Parathyroid adenoma (tissue), 2 donors: ENCODE data around the gene NLRC4.

Experiments
- H2AFZ ChIP-seq: fragments of 300-600 bp; sonication (generic); one replicate; pipeline ENCODE4 v1.7.0; 2017; ENCODE audit warnings: antibody characterized with exemption, mild to moderate bottlenecking
- H3K27ac ChIP-seq: fragments of 300-600 bp; sonication (generic); one replicate; pipeline ENCODE4 v1.7.0; 2017
- H3K27me3 ChIP-seq: fragments of 300-600 bp; sonication (generic); one replicate; pipeline ENCODE4 v1.7.0; 2017; ENCODE audit warnings: low read length; ENCODE audit not compliant: control insufficient read depth, insufficient read depth
- H3K36me3 ChIP-seq: fragments of 300-600 bp; sonication (generic); one replicate; pipeline ENCODE4 v1.7.0; 2017; ENCODE audit warnings: low read length; ENCODE audit not compliant: control insufficient read depth, insufficient read depth
- H3K4me1 ChIP-seq: fragments of 300-600 bp; sonication (generic); one replicate; pipeline ENCODE4 v1.7.0; 2017; ENCODE audit warnings: control low read depth
- H3K4me2 ChIP-seq: fragments of 300-600 bp; sonication (generic); one replicate; pipeline ENCODE4 v1.7.0; 2017; ENCODE audit warnings: low read length
- H3K4me3 ChIP-seq: fragments of 300-600 bp; sonication (generic); one replicate; pipeline ENCODE4 v1.7.0; 2017; ENCODE audit warnings: low read depth, low read length
- H3K79me2 ChIP-seq: fragments of 300-600 bp; sonication (generic); one replicate; pipeline ENCODE4 v1.7.0; 2017; ENCODE audit warnings: control low read depth
- H3K9ac ChIP-seq: fragments of 300-600 bp; sonication (generic); one replicate; pipeline ENCODE4 v1.7.0; 2017; ENCODE audit warnings: mild to moderate bottlenecking
- H3K9me3 ChIP-seq: fragments of 300-600 bp; sonication (generic); one replicate; pipeline ENCODE4 v1.7.0; 2017; ENCODE audit warnings: low read length; ENCODE audit not compliant: control insufficient read depth
- CTCF ChIP-seq: fragments of 300-600 bp; sonication (generic); IDR thresholded peaks from one replicate; pipeline ENCODE4 v1.7.0; 2017; ENCODE audit warnings: antibody characterized with exemption, mild to moderate bottlenecking
- donor health status: primary hyperparathyroidism.

Gene NLRC4

GRCh38 chr2:32200814-32201213, 63.9 kb downstream of the NLRC4 start:
- Histone ChIP-seq H3K36me3 (no peaks in the 10 kb centered on the region), H3K4me2 (no peak overlapping the region), H3K4me1 (no peaks in the 10 kb centered on the region), H3K4me3 (no peak overlapping the region), H3K27me3 (no peaks in the 10 kb centered on the region), H3K79me2 (no peaks in the 10 kb centered on the region), H3K9ac (no peak overlapping the region), H3K9me3 (no peaks in the 10 kb centered on the region), H3K27ac (no peak overlapping the region), H2AFZ (no peak overlapping the region)
- no peak for TF ChIP-seq CTCF

- no peak overlapping the region for H3K4me3 ChIP-seq
- H3K9me3 ChIP-seq: no peaks in the 10 kb centered on the region
- H2AFZ ChIP-seq: no peak overlapping the region
- no peaks in the 10 kb centered on the region for H3K4me1 ChIP-seq
- H3K9ac ChIP-seq: no peak overlapping the region
- H3K79me2 ChIP-seq: peaks cover 2% of the 10 kb centered on the region
- H3K27ac ChIP-seq: no peak overlapping the region
- TF ChIP-seq CTCF: no peak
- no peaks in the 10 kb centered on the region for H3K27me3 ChIP-seq
- no peaks in the 10 kb centered on the region for H3K36me3 ChIP-seq
- H3K4me2 ChIP-seq: no peak overlapping the region
Measured at GRCh38 chr2:32192418-32192817, 72.3 kb downstream of the NLRC4 start.

GRCh38 chr2:32189011-32189410, 75.7 kb downstream of the NLRC4 start:
- H3K9me3 ChIP-seq: no peaks in the 10 kb centered on the region
- H3K27me3 ChIP-seq: no peaks in the 10 kb centered on the region
- no peak overlapping the region for H3K4me3 ChIP-seq
- H3K79me2 ChIP-seq: peaks cover 8% of the 10 kb centered on the region
- H3K4me1 ChIP-seq: no peaks in the 10 kb centered on the region
- no peak overlapping the region for H3K9ac ChIP-seq
- TF ChIP-seq CTCF: no peak
- no peaks in the 10 kb centered on the region for H3K36me3 ChIP-seq
- no peak overlapping the region for H3K27ac ChIP-seq
- no peak overlapping the region for H2AFZ ChIP-seq
- H3K4me2 ChIP-seq: no peak overlapping the region

GRCh38 chr2:32182667-32183066, 82.0 kb downstream of the NLRC4 start:
- Histone ChIP-seq H3K4me1 (no peaks in the 10 kb centered on the region), H3K27ac (no peak overlapping the region), H3K4me3 (no peak overlapping the region), H3K9me3 (no peaks in the 10 kb centered on the region), H2AFZ (no peak overlapping the region), H3K36me3 (no peaks in the 10 kb centered on the region), H3K79me2 (peaks cover 11% of the 10 kb centered on the region), H3K4me2 (no peak overlapping the region), H3K27me3 (no peaks in the 10 kb centered on the region), H3K9ac (no peak overlapping the region)
- no peak for TF ChIP-seq CTCF
